ENCODE measurements around the gene MCUB. TPM values are rescaled to one million over a fixed set of nuclear protein-coding genes. Genes with fewer than 3 reads are reported as not detected.
A peak's percentile ranks its signal among the peaks of the same experiment; 100 is the strongest.

MCUB gene
- total RNA-seq, 1 experiment from 2014 or later = 18.6 TPM

DNA sequence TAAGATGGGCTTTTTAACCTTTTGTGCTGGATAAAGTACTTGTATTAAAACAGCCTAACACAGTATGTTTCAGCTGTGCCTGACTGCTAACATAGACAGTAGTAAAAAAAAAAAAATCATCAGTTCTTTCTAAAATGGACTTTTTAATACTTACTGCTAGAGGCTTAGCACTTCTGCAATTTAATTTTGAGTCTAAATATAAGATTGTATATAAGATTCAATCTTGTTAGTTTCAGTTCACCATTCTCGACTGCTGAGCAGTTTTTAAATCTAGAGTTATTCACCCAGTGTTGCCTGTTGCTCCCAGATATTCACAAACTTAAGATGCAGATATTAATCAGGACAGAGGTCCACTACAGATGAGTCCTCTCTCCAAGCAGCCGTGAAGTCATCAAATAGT is 163.1 kb downstream of the MCUB start:
- Histone ChIP-seq H3K9me2 (ENCODE audit: insufficient read depth) (no peaks in the 10 kb centered on the region), H3K27me3 (ENCODE audit: insufficient read depth, low read length) (no peaks in the 10 kb centered on the region), H2AFZ (ENCODE audit: low read depth, low read length, poor library complexity, severe bottlenecking) (no peak overlapping the region), H3K36me3 (ENCODE audit: control insufficient read depth in 1 of 2, insufficient read depth in 2 of 2, low read length in 2 of 2) (no peaks in the 10 kb centered on the region; a peak in 1 of 4 replicates), H4K20me1 (ENCODE audit: insufficient read depth) (0 out of 2 replicates have a peak, but pooled peaks cover 4% of the 10 kb centered on the region), H3K9ac (ENCODE audit: low read length) (no peak overlapping the region), H3K4me3 (replicated peaks in 1 of 2; ENCODE audit: low read depth in 1 of 2, low read length in 2 of 2) (no peak overlapping the region), H3K79me2 (ENCODE audit: insufficient read depth, low read length) (peaks cover 79% of the 10 kb centered on the region), H3K27ac (ENCODE audit: low read depth, low read length) (no peak overlapping the region), H3K9me3 (ENCODE audit: control insufficient read depth in 1 of 2, insufficient read depth in 1 of 2, low read depth in 1 of 2, low read length in 2 of 2) (no peaks in the 10 kb centered on the region), H3K4me1 (ENCODE audit: control insufficient read depth in 1 of 2, insufficient read depth in 2 of 2, low read length in 2 of 2) (peaks cover under 1 to 21% of the 10 kb centered on the region in 2 experiments), H3K4me2 (ENCODE audit: low read length) (no peak overlapping the region)
- ChIA-PET CTCF (no interaction called here), POLR2A (no interaction called here), RAD21 (ENCODE audit: low non-redundant PET in 1 of 2, low total read pairs in 2 of 2, uncharacterized antibody in 2 of 2, unreplicated experiment in 2 of 2) (no interaction called here)
- no TSS peak for BruUV-seq (replicated peaks)
- DNase-seq (ENCODE audit: low read depth, low spot score) = no peak
- intact Hi-C loops (cut with micrococcal nuclease) = no loop called here
- ATAC-seq = no peak
- TF ChIP-seq, protein P1, sequence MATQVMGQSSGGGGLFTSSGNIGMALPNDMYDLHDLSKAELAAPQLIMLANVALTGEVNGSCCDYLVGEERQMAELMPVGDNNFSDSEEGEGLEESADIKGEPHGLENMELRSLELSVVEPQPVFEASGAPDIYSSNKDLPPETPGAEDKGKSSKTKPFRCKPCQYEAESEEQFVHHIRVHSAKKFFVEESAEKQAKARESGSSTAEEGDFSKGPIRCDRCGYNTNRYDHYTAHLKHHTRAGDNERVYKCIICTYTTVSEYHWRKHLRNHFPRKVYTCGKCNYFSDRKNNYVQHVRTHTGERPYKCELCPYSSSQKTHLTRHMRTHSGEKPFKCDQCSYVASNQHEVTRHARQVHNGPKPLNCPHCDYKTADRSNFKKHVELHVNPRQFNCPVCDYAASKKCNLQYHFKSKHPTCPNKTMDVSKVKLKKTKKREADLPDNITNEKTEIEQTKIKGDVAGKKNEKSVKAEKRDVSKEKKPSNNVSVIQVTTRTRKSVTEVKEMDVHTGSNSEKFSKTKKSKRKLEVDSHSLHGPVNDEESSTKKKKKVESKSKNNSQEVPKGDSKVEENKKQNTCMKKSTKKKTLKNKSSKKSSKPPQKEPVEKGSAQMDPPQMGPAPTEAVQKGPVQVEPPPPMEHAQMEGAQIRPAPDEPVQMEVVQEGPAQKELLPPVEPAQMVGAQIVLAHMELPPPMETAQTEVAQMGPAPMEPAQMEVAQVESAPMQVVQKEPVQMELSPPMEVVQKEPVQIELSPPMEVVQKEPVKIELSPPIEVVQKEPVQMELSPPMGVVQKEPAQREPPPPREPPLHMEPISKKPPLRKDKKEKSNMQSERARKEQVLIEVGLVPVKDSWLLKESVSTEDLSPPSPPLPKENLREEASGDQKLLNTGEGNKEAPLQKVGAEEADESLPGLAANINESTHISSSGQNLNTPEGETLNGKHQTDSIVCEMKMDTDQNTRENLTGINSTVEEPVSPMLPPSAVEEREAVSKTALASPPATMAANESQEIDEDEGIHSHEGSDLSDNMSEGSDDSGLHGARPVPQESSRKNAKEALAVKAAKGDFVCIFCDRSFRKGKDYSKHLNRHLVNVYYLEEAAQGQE (IDR thresholded peaks at IDR 0.05; ENCODE audit: low read depth) = no peak
- TF ChIP-seq CEBPB (IDR thresholded peaks at IDR 0.05; ENCODE audit: low read depth) (no peak), EZH2phosphoT487 (IDR thresholded peaks at IDR 0.05; ENCODE audit: borderline replicate concordance) (no peak)

DNA sequence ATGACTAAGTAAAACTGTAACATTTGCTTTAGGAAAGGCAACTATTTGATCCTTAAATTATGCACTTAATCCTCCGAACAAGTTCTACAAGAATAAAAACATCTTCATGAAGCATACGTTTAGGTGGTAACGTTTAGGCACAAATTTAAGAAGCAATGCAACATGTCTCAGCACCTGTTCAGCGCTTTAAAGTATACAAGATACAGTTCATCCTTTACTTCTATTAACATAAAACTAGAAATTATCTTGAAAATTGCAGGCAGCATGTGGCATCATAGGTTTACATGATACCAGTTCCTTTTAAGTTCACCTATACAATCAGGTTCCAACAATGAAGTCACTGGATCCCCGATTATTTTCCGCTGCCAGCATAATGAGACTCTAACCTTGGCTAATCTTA is 168.3 kb downstream of the MCUB start:
- DNase-seq (ENCODE audit: low read depth, low spot score) = no peak
- H3K36me3 ChIP-seq (ENCODE audit: control insufficient read depth in 1 of 2, insufficient read depth in 2 of 2, low read length in 2 of 2) = no peaks in the 10 kb centered on the region
- POLR2A ChIA-PET = no interaction called here
- no TSS peak for BruUV-seq (replicated peaks)
- H3K9me2 ChIP-seq (ENCODE audit: insufficient read depth) = no peaks in the 10 kb centered on the region
- H3K27ac ChIP-seq (ENCODE audit: low read depth, low read length) = no peak overlapping the region
- CTCF ChIA-PET = no interaction called here
- H3K4me3 ChIP-seq (replicated peaks in 1 of 2; ENCODE audit: low read depth in 1 of 2, low read length in 2 of 2) = peak overlapping the region; percentile 75 to 77
- RAD21 ChIA-PET (ENCODE audit: low non-redundant PET in 1 of 2, low total read pairs in 2 of 2, uncharacterized antibody in 2 of 2, unreplicated experiment in 2 of 2) = no interaction called here
- no peaks in the 10 kb centered on the region for H3K9me3 ChIP-seq (ENCODE audit: control insufficient read depth in 1 of 2, insufficient read depth in 1 of 2, low read depth in 1 of 2, low read length in 2 of 2)
- ATAC-seq = no peak
- H4K20me1 ChIP-seq (ENCODE audit: insufficient read depth) = 0 out of 2 replicates have a peak, but pooled peaks cover 4% of the 10 kb centered on the region
- H2AFZ ChIP-seq (ENCODE audit: low read depth, low read length, poor library complexity, severe bottlenecking) = no peak overlapping the region
- H3K4me1 ChIP-seq (ENCODE audit: control insufficient read depth in 1 of 2, insufficient read depth in 2 of 2, low read length in 2 of 2) = peaks cover 6 to 17% of the 10 kb centered on the region in 2 experiments
- H3K79me2 ChIP-seq (ENCODE audit: insufficient read depth, low read length) = peaks cover 54% of the 10 kb centered on the region
- TF ChIP-seq EGR1 (IDR thresholded peaks at IDR 0.05; ENCODE audit: low read depth) (no peak), ZFX (IDR thresholded peaks at IDR 0.05) (no peak), SP1 (IDR thresholded peaks at IDR 0.05; ENCODE audit: low read depth) (no peak), RAD21 (IDR thresholded peaks at IDR 0.05; ENCODE audit: low read depth) (no peak), EZH2 (IDR thresholded peaks at IDR 0.05) (no peak)
- no peaks in the 10 kb centered on the region for H3K27me3 ChIP-seq (ENCODE audit: insufficient read depth, low read length)
- peak overlapping the region; percentile 84 for H3K9ac ChIP-seq (ENCODE audit: low read length)
- peak overlapping the region; percentile 86 for H3K4me2 ChIP-seq (ENCODE audit: low read length)
- intact Hi-C loops (cut with micrococcal nuclease) = loop anchor here (5.0 kb wide), 1 partner anchor 166 kb away; the partner anchor contains the start of gene MCUB
